GM18519 (cell line): Measurements from ENCODE around the gene CST11.

Source experiments
- ATAC-seq: cut with Tn5 transposase; IDR thresholded peaks from one replicate; pipeline ENCODE4 v1.9.1; 2021; ENCODE audit warnings: mild to moderate bottlenecking, moderate library complexity; ENCODE audit not compliant: unreplicated experiment, low FRiP score

Gene CST11

GRCh38 chr20:23425129-23425528 is 27.5 kb downstream of the CST11 start:
- no peak for ATAC-seq

- peak; percentile 97 for ATAC-seq
Measured at GRCh38 chr20:23420943-23421931, 31.4 kb downstream of the CST11 start, which contains the start of gene NAPB. Gene NAPB, minus strand, starts transcription at chr20:23421488. Its CDS starts 86 bp downstream, at chr20:23421402.

DNA sequence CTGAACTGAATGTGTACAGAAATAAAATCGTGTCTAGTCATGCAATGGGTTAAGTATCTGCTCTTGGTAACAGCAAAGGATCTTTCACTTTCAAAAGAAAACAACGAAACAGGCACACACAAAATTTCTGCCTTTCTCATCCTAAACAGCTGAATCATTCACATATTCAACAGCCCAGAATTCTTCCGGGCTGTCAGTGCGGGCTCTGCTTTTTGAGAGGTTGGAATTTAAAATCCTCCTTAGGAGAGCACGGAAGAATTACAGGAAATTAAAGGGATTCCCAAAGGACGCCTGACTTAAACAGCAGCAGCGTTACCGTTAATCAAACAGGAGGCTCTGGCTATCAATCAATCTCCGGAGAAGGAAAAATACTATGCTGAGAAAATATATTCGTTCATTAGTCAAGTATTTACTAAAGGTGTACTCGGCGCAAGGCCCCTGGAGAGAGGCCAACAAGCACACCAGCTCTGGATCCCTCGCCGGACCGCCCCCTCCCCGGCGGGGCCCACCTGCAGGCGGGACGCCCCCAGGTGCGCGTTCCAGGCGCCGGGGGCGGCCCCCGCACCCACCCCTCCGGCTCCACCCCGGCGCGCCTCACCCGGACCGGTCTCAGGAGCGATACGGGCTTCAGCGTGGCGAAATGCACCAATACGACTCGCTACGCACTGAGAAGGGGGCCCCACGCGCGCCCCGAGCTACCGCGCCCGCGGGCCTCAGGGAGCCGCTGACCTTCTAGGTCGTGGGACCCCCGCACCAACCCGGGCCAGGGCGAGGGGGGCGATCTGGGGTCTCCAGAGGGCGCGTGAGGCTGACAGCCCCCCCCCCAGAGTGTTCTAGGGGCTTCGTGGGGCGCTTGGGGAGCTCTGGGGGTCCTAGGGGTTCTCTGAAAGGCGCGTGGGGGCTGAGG is 32.4 kb downstream of the CST11 start:
- ATAC-seq, result no peak

DNA sequence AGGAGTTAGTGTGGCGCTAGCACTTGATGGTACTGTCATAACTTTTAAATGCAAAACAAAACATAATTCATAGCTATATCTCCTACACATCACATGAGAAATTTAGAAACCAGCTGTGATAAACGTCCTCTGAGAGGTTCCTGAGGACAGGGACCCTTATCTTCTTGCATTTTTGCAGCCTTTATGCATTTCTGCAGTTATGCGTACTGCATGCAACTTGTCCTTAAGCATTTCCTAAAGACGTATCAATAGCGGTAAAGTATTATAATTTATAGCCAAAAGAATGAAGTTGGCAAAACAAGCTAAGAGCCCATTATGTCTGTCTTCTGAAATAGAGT is 33.0 kb downstream of the CST11 start:
- ATAC-seq, result no peak

- no peak for ATAC-seq
Measured at GRCh38 chr20:23417861-23418260, 34.8 kb downstream of the CST11 start.

- no peak for ATAC-seq
Measured at GRCh38 chr20:23415959-23416583, 36.6 kb downstream of the CST11 start.

DNA sequence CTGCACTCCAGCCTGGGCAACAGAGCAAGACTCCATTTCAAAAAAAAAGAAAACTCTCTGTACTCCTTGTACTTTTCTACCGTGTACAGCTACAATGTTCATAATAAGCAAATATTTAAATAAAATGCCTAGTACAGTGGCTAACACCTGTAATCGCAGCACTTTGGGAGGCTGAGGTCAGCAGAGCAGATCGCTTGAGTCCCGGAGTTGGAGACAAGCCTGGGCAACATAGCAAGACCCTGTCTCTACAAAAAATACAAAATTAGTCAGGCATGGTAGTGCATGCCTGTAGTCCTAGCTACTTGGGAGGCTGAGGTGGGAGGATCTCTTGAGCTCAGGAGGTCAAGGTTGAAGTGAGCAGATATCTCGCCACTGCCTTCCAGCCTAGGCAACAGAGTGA is 37.1 kb downstream of the CST11 start:
- ATAC-seq, result no peak

DNA sequence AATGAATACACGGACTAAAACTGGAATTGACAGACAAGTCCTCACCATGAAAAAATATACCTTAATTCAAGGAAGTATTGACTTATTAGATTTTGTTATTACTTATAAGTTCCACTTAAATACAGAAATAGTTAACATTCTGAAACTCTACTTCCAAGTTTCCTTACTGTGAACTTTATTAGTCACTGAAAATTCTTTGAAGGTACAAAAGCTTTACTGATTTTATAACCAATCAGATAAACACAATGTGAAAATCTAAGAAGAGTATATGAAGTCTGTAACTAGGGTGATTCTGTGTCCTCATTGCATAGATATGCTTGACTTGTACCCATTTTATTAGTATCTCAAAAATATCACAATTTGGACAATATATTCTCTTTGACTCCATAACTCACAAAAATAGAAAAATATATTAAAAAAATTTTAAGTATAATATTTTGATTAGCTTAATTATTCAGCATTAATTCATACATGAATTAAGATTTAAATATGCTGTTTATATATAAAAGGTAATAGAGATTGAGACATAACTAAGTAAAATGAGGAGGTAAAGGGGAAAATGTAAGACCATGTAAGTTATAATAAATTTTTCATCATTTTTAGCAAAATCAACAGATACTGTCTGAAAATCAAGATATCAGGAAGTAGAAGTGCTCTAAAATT is 38.0 kb downstream of the CST11 start:
- ATAC-seq, result no peak

DNA sequence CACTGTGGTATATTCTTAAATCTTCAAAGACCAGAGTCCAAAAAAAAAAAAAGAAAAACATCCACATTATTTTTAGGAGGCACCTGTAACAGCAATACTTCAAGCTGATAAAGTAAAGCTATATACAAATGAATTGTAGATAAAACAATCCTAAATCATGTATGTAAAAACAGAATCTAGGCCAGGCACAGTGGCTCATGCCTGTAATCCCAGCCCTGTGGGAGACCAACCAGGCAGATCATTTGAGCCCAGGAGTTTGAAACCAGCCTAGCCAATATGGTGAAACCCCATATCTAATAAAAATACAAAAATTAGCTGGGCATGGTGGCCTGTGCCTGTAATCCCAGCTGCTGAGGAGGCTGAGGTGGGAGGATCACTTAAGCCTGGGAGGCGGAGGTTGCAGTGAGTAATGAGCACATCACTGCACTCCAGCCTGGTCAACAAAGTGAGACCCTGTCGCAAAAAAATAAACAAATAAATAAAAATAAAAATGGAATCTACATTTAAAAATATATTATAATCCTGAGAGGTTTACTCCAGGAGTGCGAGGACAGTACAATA is 38.7 kb downstream of the CST11 start:
- no peak for ATAC-seq

GRCh38 chr20:23412026-23412425 is 40.6 kb downstream of the CST11 start:
- no peak for ATAC-seq

DNA sequence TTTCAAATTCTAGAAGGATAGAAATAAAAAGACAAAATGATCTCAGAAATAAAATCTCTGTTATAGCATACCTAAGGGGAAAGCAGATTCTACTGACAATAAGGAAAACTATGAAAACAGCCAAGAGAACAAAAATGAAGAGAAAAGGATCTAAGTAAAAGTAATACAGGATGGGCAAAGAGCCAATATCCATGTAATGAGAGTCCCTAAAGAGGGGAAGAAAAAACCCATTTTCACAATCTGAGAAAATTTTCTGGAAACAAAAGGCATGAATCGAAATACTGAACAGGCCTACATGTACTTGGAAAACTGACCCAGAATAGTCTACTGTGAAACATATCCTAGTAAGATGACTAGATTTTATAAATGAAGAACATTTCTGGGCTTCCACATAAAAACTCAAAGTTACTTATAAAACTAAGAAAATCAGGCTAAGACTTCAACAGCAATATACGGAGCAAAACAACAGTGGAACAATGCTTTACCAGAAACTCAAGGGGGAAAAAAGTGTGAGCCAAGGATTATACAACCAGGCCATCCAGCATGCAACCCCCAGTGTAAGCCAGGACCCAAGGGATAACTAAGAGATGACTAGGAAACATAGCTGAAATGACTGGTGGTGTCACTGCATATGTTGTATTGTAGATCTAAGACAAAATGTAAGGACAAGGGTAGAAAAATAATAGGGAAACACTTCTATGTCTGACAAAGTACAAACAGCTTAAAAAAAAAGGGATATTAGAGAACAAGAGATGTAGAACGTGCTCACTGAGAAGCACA is 41.6 kb downstream of the CST11 start:
- ATAC-seq, result no peak

- no peak for ATAC-seq
Measured at GRCh38 chr20:23409800-23410199, 42.9 kb downstream of the CST11 start.

- ATAC-seq, result no peak
Measured at GRCh38 chr20:23408957-23409356, 43.7 kb downstream of the CST11 start.

- ATAC-seq, result peak; percentile 81
Measured at GRCh38 chr20:23407781-23408464, 44.8 kb downstream of the CST11 start.

DNA sequence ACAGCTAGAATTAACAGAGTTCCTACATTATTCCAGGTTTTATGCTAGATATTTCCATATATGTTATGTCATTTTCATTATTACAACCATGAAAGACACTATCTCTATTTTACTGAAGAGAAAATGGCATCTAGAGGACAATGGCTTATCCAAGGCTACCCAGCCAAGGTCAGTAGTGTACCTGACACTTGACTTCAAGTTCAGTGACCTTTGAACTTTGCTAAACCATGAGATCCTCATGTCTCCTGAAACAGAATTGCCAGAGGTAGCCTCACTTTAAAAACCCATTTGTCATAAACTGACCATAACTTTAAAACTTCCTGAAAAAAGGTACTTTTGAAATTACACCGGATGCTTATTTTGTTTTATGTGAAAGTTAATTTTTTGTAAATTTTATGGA is 45.8 kb downstream of the CST11 start:
- ATAC-seq, result no peak

DNA sequence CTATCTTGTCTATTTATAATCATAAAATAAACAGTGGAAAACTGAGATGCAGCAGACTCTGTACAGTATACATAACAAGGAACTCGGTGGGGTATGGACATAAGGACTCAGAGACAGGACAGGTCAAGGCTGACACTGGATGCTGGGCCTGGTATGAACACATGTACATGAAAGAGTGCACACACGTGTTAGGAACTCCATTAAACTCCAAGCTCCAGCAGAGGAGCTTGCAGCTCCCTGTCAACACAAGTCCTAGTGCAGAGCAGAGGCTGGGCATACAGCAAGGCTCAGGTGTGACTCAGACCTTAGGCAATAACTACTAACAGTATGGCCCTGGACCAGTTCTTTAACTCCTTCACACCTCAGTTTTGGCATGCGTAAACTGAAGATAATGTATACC is 48.5 kb downstream of the CST11 start:
- ATAC-seq, result no peak

DNA sequence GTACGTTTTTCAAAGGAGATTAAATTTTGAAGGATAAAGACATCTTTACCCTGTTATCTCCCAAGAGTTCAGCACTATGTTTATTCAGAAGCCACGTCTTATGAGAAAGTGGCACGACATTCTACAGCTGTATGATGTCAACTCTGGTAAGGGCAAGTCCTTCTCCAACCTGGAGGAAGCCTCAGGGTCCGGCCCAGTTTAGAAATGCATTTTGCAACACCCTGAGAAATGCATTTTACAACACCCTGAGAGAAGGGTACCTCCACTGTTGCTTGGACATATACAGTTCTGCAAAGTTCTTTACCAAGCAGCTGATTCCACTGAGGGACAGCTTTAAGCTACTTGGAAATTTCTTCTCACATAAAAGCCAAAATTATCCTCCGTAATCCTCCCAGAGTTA is 48.9 kb downstream of the CST11 start:
- ATAC-seq, result no peak

DNA sequence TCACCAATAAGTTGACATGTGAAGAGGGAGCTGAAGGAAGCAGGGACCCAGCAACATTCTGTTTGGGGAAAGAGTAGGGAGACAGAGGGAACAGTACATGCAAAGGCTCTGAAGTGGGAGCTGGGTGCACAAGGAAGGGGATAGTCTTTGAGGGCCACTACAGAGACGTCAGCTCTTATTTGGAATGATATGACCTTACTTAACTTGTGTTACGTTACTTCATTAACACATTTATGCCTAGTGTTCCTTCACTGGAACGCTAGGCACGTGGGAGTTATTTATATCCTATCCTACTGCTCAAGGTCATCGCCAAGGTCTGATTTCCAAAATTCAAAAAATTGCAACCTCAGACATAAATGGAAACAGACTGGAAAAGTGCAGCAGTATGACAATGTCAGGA is 51.6 kb downstream of the CST11 start:
- ATAC-seq, result no peak
